Cardiac fibroblast (primary cell): ENCODE results near the gene C3orf52.

ENCODE experiments used
- DNase-seq, 2 donors: peaks; one replicate each; pipeline versions ENCODE4 v3.0.0 to v3.0.0-alpha.2; 2010; ENCODE audit warnings: low read depth in 2 of 2
- H3K4me3 ChIP-seq, 2 donors: replicated peaks in 1 of 2; 1 replicate in 1 of 2; 2 replicates in 1 of 2; pipeline ENCODE4 v1.5.1; 2011; ENCODE audit warnings: low read depth in 2 of 2, low read length in 2 of 2, mild to moderate bottlenecking in 2 of 2, moderate library complexity in 1 of 2
- TF ChIP-seq, protein P1 (sequence below): IDR thresholded peaks from one replicate; pipeline ENCODE4 v1.5.1; 2011; ENCODE audit warnings: low read depth, mild to moderate bottlenecking, low read length, inconsistent platforms

The C3orf52 gene

DNA sequence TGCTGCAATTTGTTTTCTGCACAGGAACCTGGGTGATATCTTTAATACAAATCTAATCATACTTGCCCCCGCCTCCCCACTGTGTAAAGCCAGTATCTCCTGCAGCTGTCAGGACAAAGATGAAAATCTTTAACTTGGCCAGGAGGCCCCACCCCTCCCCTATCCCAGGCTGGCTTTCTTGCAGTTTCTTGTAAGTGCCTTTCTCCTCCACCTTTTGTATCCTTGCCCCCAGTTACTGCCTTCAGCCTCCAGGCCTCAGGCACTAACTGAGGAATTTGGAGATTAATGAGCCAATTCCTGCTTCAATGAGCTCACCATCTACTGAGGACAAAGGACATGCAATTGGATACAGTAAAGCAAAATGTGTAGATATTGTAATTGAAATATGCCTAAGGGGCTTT lies 40.3 kb downstream of the C3orf52 start:
- TF ChIP-seq, protein P1, sequence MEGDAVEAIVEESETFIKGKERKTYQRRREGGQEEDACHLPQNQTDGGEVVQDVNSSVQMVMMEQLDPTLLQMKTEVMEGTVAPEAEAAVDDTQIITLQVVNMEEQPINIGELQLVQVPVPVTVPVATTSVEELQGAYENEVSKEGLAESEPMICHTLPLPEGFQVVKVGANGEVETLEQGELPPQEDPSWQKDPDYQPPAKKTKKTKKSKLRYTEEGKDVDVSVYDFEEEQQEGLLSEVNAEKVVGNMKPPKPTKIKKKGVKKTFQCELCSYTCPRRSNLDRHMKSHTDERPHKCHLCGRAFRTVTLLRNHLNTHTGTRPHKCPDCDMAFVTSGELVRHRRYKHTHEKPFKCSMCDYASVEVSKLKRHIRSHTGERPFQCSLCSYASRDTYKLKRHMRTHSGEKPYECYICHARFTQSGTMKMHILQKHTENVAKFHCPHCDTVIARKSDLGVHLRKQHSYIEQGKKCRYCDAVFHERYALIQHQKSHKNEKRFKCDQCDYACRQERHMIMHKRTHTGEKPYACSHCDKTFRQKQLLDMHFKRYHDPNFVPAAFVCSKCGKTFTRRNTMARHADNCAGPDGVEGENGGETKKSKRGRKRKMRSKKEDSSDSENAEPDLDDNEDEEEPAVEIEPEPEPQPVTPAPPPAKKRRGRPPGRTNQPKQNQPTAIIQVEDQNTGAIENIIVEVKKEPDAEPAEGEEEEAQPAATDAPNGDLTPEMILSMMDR = no peak
- peak; percentile 5 to 14 for DNase-seq
- no peak overlapping the region for H3K4me3 ChIP-seq

DNA sequence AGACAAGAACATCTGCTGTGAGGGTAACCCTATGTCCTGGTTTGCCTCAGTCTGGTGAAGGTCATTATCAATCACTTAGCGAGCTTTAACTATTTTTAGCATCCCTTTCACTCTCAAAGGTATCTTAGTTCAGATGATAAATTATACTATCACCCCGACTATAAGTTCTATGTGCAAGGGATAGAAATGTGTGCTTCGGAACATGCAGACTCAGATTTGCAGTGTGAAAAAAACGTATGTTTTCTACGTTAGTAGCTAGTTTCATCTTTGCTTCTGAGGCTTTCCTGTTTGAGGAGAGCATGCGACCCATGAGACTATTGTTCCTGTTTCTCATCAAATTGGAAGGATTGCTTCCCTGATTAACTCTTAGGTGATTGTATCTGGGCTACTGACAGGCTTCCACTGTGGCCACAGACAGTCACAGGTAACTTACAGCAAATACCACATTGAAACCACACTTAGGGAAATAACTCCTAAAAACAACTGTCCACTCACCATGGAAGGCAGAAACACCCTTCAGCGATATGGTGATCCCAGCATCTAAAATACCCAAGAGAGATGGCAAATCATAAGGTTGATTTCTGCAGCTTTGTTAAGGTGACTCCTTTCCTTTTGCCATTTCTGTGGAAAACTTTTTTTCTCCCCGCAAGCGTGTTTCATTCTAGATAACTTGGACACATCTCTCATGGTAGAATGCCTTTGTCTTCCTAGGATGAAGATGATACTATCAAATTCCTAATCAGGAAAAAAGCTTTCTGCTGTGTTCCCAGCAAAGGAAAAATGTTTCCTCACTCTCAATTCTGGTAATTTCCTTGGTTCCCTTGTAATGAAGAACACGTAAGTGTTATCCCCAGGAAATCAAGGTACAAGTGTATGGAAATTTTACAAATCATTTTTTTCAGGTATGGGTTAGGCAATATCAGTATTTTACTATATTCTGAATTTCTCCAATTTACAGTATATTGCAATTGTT lies 41.6 kb downstream of the C3orf52 start:
- no peak for DNase-seq
- no peak overlapping the region for H3K4me3 ChIP-seq
- TF ChIP-seq, protein P1 = no peak

DNA sequence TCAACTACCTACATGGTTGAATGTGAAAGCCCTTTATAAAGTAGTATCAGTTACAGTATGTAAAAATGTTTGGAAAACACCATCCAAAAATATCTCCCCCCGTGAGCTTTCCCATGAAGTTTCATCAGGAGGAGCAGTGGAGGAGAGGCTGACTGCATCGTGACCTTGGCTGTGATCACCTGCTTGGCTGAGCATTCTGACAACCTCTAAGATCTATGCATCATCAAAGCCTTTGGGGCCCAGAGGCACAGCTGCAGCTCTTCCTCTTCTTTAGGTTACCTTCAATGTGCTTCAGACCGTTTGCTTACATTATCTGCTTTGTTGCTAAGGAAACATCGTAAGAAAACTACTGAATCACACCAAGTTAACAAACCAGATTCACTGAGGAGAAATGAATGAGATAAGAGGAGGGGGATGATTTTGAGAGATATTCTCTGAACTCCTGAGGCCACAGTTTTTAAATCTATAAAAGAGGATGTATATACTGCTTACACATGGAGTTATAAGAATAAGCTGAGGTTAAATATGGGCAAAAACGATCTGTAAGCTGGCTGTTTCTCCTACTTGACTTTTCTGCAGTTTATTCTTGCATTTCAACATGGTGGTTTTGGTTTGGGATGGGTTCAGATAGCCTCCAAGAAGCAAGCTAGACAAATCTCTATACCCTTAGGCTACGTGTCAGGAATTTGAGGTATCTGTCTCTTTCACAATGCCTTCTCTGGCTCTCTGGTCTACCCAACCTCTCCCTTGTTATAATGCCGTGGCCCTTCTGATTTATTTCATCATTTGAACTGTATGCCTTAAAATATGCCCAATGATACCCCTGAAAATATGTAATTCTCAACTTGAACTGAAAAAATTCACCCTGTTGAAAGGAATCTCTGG lies 42.9 kb downstream of the C3orf52 start:
- TF ChIP-seq, protein P1 = no peak
- DNase-seq = peak; percentile 6 to 21
- H3K4me3 ChIP-seq = no peak overlapping the region

DNA sequence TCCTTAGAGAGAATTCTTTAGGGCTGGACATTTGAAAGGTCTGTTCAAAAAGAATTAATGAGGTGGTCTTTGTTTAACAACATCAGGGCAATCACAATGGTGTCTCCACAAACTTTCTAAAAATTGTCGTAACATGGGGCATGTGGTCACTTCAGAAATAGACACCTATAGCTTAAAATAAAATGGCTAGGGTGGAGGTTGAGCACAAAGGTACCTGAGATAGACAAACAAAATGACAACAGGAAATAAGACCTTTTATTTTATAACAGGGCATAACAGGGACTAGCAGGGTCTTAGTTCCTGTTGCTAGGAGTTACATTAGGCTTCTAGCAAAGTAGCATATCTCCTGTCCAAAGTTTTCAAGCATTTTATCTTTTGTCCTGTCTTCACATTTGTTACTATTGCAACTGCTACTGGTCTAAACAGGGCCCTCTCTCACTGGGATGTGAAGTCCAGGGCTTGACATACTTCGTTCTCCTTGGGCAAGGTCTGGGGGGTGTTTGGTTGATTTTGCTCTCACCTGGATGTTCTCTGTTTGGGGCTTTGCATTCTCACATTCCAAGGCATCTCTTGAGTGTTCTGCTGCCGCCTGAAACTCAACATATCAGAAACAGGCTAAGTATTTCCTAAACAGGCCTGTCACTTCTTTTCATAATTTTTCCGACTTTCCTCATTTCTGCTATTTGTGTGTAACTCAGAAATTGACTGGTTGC lies 43.9 kb downstream of the C3orf52 start:
- H3K4me3 ChIP-seq = no peak overlapping the region
- no peak for DNase-seq
- TF ChIP-seq, protein P1 = no peak

DNA sequence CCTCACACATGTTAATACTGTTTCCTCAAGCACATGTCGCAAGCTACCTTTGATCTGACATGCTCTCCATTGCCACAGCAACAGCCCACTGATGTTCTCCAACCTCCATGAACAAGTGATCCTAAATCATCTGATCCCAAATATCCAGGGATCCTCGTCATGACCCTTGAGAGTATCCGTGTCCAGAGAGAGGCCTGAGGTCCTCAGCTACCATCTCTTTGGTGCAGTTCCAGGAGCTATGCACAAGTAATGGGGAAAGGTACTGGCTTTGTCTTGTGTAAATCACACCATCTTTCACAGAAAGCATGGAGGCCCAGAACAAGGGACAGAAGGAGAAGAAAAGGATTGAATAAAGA lies 44.4 kb downstream of the C3orf52 start:
- DNase-seq = no peak
- TF ChIP-seq, protein P1 = no peak
- no peak overlapping the region for H3K4me3 ChIP-seq

DNA sequence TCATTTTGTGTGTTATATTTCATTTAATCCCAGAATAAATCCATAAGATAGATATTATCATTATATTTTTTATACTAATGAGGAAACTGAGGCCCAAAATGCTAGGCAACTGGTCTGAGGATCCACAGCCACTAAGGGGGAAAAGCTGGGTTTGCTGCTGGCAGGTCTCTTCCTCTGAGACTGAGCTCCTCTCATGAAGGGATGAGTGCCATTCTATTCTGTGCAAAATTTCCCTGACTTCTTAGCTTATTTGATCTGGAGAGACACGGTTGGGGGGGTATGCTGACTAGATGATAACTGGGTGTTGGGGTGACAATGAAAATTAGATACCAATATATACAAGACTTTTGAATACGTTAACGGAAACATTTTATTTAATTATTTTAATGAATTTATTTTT lies 44.9 kb downstream of the C3orf52 start:
- no peak overlapping the region for H3K4me3 ChIP-seq
- TF ChIP-seq, protein P1 = no peak
- no peak for DNase-seq
